IMR-90 (cell line): ENCODE data around the gene NOP10. TPM values are rescaled to one million over a fixed set of nuclear protein-coding genes. Genes with fewer than 3 reads are reported as not detected.

Experiments
- ATAC-seq: fragments of 200-7000 bp; cut with Tn5 transposase; 2 replicates; pipeline ENCODE4 v1.9.1; 2020; ENCODE audit warnings: low read depth, mild to moderate bottlenecking, moderate library complexity
- BruUV-seq: library from RNA; stranded (reverse); fragments of 400-500 nt; replicated peaks from 2 replicates; lab custom pipeline; 2021; lab: Mats Ljungman, UMichigan
- CTCF ChIA-PET: fragments of 300-600 bp; formaldehyde crosslinking; extraction: SDS; loops from one replicate; lab custom pipeline; 2021; ENCODE audit warnings: antibody characterized with exemption; lab: Yijun Ruan, JAX
- POLR2A ChIA-PET: fragments of 300-600 bp; sonication (Branson Sonifier 250); formaldehyde crosslinking; loops from one replicate; lab custom pipeline; 2022; ENCODE audit warnings: antibody characterized with exemption; ENCODE audit not compliant: unreplicated experiment; lab: Charles Lee
- DNase-seq: peaks from one replicate; pipeline ENCODE4 v3.0.0; 2013
- H2AFZ ChIP-seq: replicated peaks from 2 replicates; pipeline ENCODE3; 2013; ENCODE audit warnings: low read length, mild to moderate bottlenecking; ENCODE audit not compliant: poor library complexity
- H2AK5ac ChIP-seq: 2 replicates; pipeline ENCODE4 v1.6.1; 2013; ENCODE audit warnings: low read depth, low read length, inconsistent platforms
- H2AK9ac ChIP-seq: replicated peaks from 2 replicates; pipeline ENCODE3; 2013; ENCODE audit warnings: mild to moderate bottlenecking, low read depth, low read length, moderate library complexity; ENCODE audit not compliant: poor library complexity
- H2BK120ac ChIP-seq: 2 replicates; pipeline ENCODE4 v1.6.1; 2013; ENCODE audit warnings: low read depth, low read length, inconsistent platforms
- H2BK15ac ChIP-seq: 3 replicates; pipeline ENCODE4 v1.6.1; 2013; ENCODE audit warnings: low read depth, low read length, inconsistent platforms
- H2BK20ac ChIP-seq: 2 replicates; pipeline ENCODE4 v1.6.1; 2013; ENCODE audit warnings: low read depth, mild to moderate bottlenecking, inconsistent platforms, low read length, moderate library complexity
- H2BK5ac ChIP-seq: 2 replicates; pipeline ENCODE4 v1.6.1; 2013; ENCODE audit warnings: mild to moderate bottlenecking, low read depth, low read length, inconsistent platforms; ENCODE audit not compliant: poor library complexity, severe bottlenecking
- H3K14ac ChIP-seq: replicated peaks from 2 replicates; pipeline ENCODE4 v1.6.1; 2013; ENCODE audit warnings: low read depth, low read length, inconsistent platforms
- H3K18ac ChIP-seq: 2 replicates; pipeline ENCODE4 v1.6.1; 2013; ENCODE audit warnings: low read depth, low read length, control low read depth
- H3K23ac ChIP-seq: 2 replicates; pipeline ENCODE4 v1.6.1; 2013; ENCODE audit warnings: low read depth, low read length, inconsistent platforms
- H3K27ac ChIP-seq: 2 replicates; pipeline ENCODE4 v1.5.1; 2013; ENCODE audit warnings: mild to moderate bottlenecking, control low read depth, low read length; ENCODE audit not compliant: insufficient read depth
- H3K27me3 ChIP-seq: 2 replicates; pipeline ENCODE4 v1.6.1; 2013; ENCODE audit warnings: low read length; ENCODE audit not compliant: control insufficient read depth, insufficient read depth
- H3K36me3 ChIP-seq: 2 replicates; pipeline ENCODE4 v1.6.1; 2013; ENCODE audit warnings: low read length, mixed read lengths; ENCODE audit not compliant: control insufficient read depth, insufficient read depth
- H3K4ac ChIP-seq: 2 replicates; pipeline ENCODE4 v1.6.1; 2013; ENCODE audit warnings: low read depth, low read length, inconsistent platforms
- H3K4me1 ChIP-seq: 2 replicates; pipeline ENCODE4 v1.6.1; 2013; ENCODE audit warnings: low read length, mixed read lengths; ENCODE audit not compliant: control insufficient read depth, insufficient read depth
- H3K4me2 ChIP-seq: 2 replicates; pipeline ENCODE4 v1.6.1; 2013; ENCODE audit warnings: low read depth, mild to moderate bottlenecking, control low read depth, low read length, moderate library complexity
- H3K4me3 ChIP-seq: 2 replicates; pipeline ENCODE4 v1.5.1; 2013; ENCODE audit warnings: low read depth, mild to moderate bottlenecking, control low read depth, low read length, moderate library complexity; ENCODE audit not compliant: insufficient read depth
- H3K56ac ChIP-seq: 2 replicates; pipeline ENCODE4 v1.6.1; 2013; ENCODE audit warnings: low read length, inconsistent platforms; ENCODE audit not compliant: insufficient read depth; ENCODE audit errors: extremely low read depth
- H3K79me1 ChIP-seq, 2 experiments: 2 replicates each; pipeline ENCODE4 v1.6.1; 2013; ENCODE audit warnings: low read length in 2 of 2, inconsistent platforms in 1 of 2, low read depth in 1 of 2
- H3K9ac ChIP-seq: 2 replicates; pipeline ENCODE4 v1.6.1; 2013; ENCODE audit warnings: low read depth, low read length, control low read depth
- H3K9me1 ChIP-seq: 2 replicates; pipeline ENCODE4 v1.6.1; 2013; ENCODE audit warnings: low read length, inconsistent platforms; ENCODE audit not compliant: insufficient read depth
- H3K9me3 ChIP-seq: 2 replicates; pipeline ENCODE4 v1.6.1; 2013; ENCODE audit warnings: low read length; ENCODE audit not compliant: control insufficient read depth, insufficient read depth
- H4K20me1 ChIP-seq: 2 replicates; pipeline ENCODE4 v1.6.1; 2013; ENCODE audit warnings: low read length, inconsistent platforms; ENCODE audit not compliant: insufficient read depth
- H4K5ac ChIP-seq: 2 replicates; pipeline ENCODE4 v1.6.1; 2013; ENCODE audit warnings: mild to moderate bottlenecking, low read depth, low read length, control low read depth
- H4K8ac ChIP-seq, 2 experiments: 2 replicates each; pipeline ENCODE4 v1.6.1; 2013; ENCODE audit warnings: low read depth in 2 of 2, low read length in 2 of 2, control low read depth in 1 of 2, inconsistent platforms in 1 of 2
- H4K91ac ChIP-seq: 2 replicates; pipeline ENCODE4 v1.6.1; 2013; ENCODE audit warnings: low read depth, low read length, inconsistent platforms; ENCODE audit not compliant: insufficient read depth
- BHLHE40 ChIP-seq: fragments of 150-350 bp; IDR thresholded peaks from 2 replicates; pipeline ENCODE4 v1.6.1; 2016; ENCODE audit warnings: mild to moderate bottlenecking, low read depth, low read length
- CEBPB ChIP-seq: IDR thresholded peaks from 2 replicates; pipeline ENCODE4 v1.6.1; 2012; ENCODE audit warnings: low read depth, low read length, improper control_type of control experiment
- CHD1 ChIP-seq: IDR thresholded peaks from 2 replicates; pipeline ENCODE4 v1.6.1; 2012; ENCODE audit warnings: low read depth, low read length, improper control_type of control experiment
- ELK1 ChIP-seq: fragments of 150-350 bp; IDR thresholded peaks from 2 replicates; pipeline ENCODE4 v1.6.1; 2016; ENCODE audit warnings: low read depth, mild to moderate bottlenecking, low read length, moderate library complexity, borderline replicate concordance
- FOS ChIP-seq: fragments of 150-350 bp; IDR thresholded peaks from 2 replicates; pipeline ENCODE4 v1.6.1; 2016; ENCODE audit warnings: low read depth, low read length
- MAFK ChIP-seq: IDR thresholded peaks from 2 replicates; pipeline ENCODE4 v1.6.1; 2012; ENCODE audit warnings: low read depth, low read length, improper control_type of control experiment
- MAZ ChIP-seq: IDR thresholded peaks from 2 replicates; pipeline ENCODE4 v1.6.1; 2012; ENCODE audit warnings: low read depth, mild to moderate bottlenecking, low read length, improper control_type of control experiment, moderate library complexity, borderline replicate concordance
- MXI1 ChIP-seq: IDR thresholded peaks from 2 replicates; pipeline ENCODE4 v1.6.1; 2012; ENCODE audit warnings: low read depth, mild to moderate bottlenecking, low read length, moderate library complexity, borderline replicate concordance
- NFE2L2 ChIP-seq: fragments of 150-350 bp; IDR thresholded peaks from 2 replicates; pipeline ENCODE4 v1.6.1; 2016; ENCODE audit warnings: low read depth, mild to moderate bottlenecking, low read length
- POLR2A ChIP-seq: IDR thresholded peaks from 2 replicates; pipeline ENCODE4 v1.6.1; 2012; ENCODE audit warnings: mild to moderate bottlenecking, low read depth, low read length
- RAD21 ChIP-seq: IDR thresholded peaks from 2 replicates; pipeline ENCODE4 v1.6.1; 2012; ENCODE audit warnings: low read length, improper control_type of control experiment
- RCOR1 ChIP-seq: IDR thresholded peaks from 2 replicates; pipeline ENCODE4 v1.6.1; 2012; ENCODE audit warnings: mild to moderate bottlenecking, low read length, improper control_type of control experiment; ENCODE audit not compliant: insufficient replicate concordance
- RFX5 ChIP-seq: IDR thresholded peaks from 2 replicates; pipeline ENCODE4 v1.8.0; 2012; ENCODE audit warnings: low read depth, mild to moderate bottlenecking, low read length, moderate library complexity
- SMC3 ChIP-seq: fragments of 150-350 bp; IDR thresholded peaks from 2 replicates; pipeline ENCODE4 v1.6.1; 2016; ENCODE audit warnings: low read depth, mild to moderate bottlenecking, antibody characterized with exemption, low read length, moderate library complexity
- USF2 ChIP-seq: fragments of 150-350 bp; IDR thresholded peaks from 2 replicates; pipeline ENCODE4 v1.6.1; 2017; ENCODE audit warnings: mild to moderate bottlenecking, antibody characterized with exemption, low read length, low read depth
- WGBS, 2 experiments: methylation state at CpG; one replicate each; pipeline versions ENCODE4 v1.1.5 to v1.1.7; 2013; ENCODE audit warnings: missing lambda C conversion rate in 2 of 2; ENCODE audit not compliant: insufficient read length in 1 of 2; ENCODE audit errors: extremely low coverage in 2 of 2; 5-methylcytosine and 5-hydroxymethylcytosine counted together
- dilution Hi-C: fragments of 300-500 bp; cut with HindIII; formaldehyde crosslinking; loops from one replicate; pipeline ENCODE4 v1.14.3; 2018; ENCODE audit warnings: low sequenced_read_pairs; ENCODE audit not compliant: unreplicated experiment
- in situ Hi-C: fragments of 300-500 bp; cut with MboI; formaldehyde crosslinking; loops from 3 replicates; pipeline ENCODE4 v1.14.3; 2019; ENCODE audit warnings: low sequenced_read_pairs, inconsistent platforms, mixed read lengths
- intact Hi-C: fragments of 100-400 bp; cut with micrococcal nuclease; formaldehyde crosslinking; loops from 2 replicates; pipeline ENCODE4 v1.10.0; 2022
- polyA plus RNA-seq, 3 experiments: library from polyadenylated mRNA; depleted of rRNA; stranded (reverse); fragments of >200 nt; gene quantifications; 2 replicates each; pipeline ENCODE4 v1.2.3, GENCODE V29; 2012; ENCODE audit warnings: low replicate concordance in 1 of 3
- total RNA-seq: library from RNA; depleted of rRNA; stranded (reverse); fragments of >200 nt; gene quantifications from 2 replicates; pipeline ENCODE4 v1.2.3, GENCODE V29; 2012
- TF ChIP-seq, protein P1 (sequence below): conservative IDR thresholded peaks from 2 replicates; pipeline ENCODE4 v1.5.1; 2012; ENCODE audit warnings: mild to moderate bottlenecking, low read depth, low read length, improper control_type of control experiment

Gene NOP10
- total and polyA plus RNA-seq, 2 of the 4 experiments (the other 2 are of a cell fraction) = 141 to 468 TPM

GRCh38 chr15:34332553-34333120, 10.3 kb downstream of the NOP10 start:
- Histone ChIP-seq H3K36me3 (no peaks in the 10 kb centered on the region), H4K20me1 (no peaks in the 10 kb centered on the region), H3K27me3 (no peaks in the 10 kb centered on the region), H2AK5ac (no peak overlapping the region), H2AK9ac (no peak overlapping the region), H2BK120ac (no peak overlapping the region), H2BK20ac (no peak overlapping the region), H3K23ac (no peak overlapping the region), H4K91ac (no peak overlapping the region), H3K4me2 (no peak overlapping the region), H3K9ac (no peak overlapping the region), H2BK5ac (no peak overlapping the region), H3K4ac (no peak overlapping the region), H3K9me1 (no peaks in the 10 kb centered on the region), H2AFZ (no peak overlapping the region), H3K18ac (no peak overlapping the region), H4K5ac (no peak overlapping the region), H2BK15ac (no peak overlapping the region), H3K9me3 (no peaks in the 10 kb centered on the region), H3K79me1 (peaks cover 6 to 13% of the 10 kb centered on the region in 2 experiments), H3K56ac (no peak overlapping the region), H3K14ac (no peak overlapping the region), H3K27ac (no peak overlapping the region), H4K8ac (no peak overlapping the region), H3K4me1 (peaks cover 7% of the 10 kb centered on the region), H3K4me3 (no peak overlapping the region)
- dilution Hi-C loops = no loop called here
- POLR2A ChIA-PET = no interaction called here
- TF ChIP-seq CHD1 = no peak
- TF ChIP-seq USF2 = no peak
- no peak for TF ChIP-seq FOS
- TF ChIP-seq MAZ = no peak
- TF ChIP-seq, protein P1, sequence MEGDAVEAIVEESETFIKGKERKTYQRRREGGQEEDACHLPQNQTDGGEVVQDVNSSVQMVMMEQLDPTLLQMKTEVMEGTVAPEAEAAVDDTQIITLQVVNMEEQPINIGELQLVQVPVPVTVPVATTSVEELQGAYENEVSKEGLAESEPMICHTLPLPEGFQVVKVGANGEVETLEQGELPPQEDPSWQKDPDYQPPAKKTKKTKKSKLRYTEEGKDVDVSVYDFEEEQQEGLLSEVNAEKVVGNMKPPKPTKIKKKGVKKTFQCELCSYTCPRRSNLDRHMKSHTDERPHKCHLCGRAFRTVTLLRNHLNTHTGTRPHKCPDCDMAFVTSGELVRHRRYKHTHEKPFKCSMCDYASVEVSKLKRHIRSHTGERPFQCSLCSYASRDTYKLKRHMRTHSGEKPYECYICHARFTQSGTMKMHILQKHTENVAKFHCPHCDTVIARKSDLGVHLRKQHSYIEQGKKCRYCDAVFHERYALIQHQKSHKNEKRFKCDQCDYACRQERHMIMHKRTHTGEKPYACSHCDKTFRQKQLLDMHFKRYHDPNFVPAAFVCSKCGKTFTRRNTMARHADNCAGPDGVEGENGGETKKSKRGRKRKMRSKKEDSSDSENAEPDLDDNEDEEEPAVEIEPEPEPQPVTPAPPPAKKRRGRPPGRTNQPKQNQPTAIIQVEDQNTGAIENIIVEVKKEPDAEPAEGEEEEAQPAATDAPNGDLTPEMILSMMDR = no peak
- TF ChIP-seq POLR2A = no peak
- TF ChIP-seq RFX5 = no peak
- TF ChIP-seq RCOR1 = no peak
- TF ChIP-seq BHLHE40 = no peak
- TF ChIP-seq RAD21 = no peak
- TF ChIP-seq CEBPB = no peak
- TF ChIP-seq NFE2L2 = no peak
- no peak for TF ChIP-seq MAFK
- TF ChIP-seq ELK1 = no peak
- TF ChIP-seq SMC3 = no peak
- TF ChIP-seq MXI1 = no peak
- in situ Hi-C loops = no loop called here
- DNase-seq (no peak), ATAC-seq (no peak)
- BruUV-seq = no TSS peak
- intact Hi-C loops = no loop called here
- WGBS, 2 experiments = no CpG with 5 or more reads among the region's 6 CpGs
- CTCF ChIA-PET = no interaction called here
